ENCODE data around the gene STIM1.

The STIM1 gene

GRCh38 chr11:3879967-3880542, 24.6 kb downstream of the STIM1 start:
- DNase-seq (ENCODE audit: low read depth in 1 of 2, low spot score in 1 of 2), result no peak
- no peak for TF ChIP-seq POLR2AphosphoS5 (IDR thresholded peaks at IDR 0.05; ENCODE audit: low read depth)
- TF ChIP-seq, protein P1, sequence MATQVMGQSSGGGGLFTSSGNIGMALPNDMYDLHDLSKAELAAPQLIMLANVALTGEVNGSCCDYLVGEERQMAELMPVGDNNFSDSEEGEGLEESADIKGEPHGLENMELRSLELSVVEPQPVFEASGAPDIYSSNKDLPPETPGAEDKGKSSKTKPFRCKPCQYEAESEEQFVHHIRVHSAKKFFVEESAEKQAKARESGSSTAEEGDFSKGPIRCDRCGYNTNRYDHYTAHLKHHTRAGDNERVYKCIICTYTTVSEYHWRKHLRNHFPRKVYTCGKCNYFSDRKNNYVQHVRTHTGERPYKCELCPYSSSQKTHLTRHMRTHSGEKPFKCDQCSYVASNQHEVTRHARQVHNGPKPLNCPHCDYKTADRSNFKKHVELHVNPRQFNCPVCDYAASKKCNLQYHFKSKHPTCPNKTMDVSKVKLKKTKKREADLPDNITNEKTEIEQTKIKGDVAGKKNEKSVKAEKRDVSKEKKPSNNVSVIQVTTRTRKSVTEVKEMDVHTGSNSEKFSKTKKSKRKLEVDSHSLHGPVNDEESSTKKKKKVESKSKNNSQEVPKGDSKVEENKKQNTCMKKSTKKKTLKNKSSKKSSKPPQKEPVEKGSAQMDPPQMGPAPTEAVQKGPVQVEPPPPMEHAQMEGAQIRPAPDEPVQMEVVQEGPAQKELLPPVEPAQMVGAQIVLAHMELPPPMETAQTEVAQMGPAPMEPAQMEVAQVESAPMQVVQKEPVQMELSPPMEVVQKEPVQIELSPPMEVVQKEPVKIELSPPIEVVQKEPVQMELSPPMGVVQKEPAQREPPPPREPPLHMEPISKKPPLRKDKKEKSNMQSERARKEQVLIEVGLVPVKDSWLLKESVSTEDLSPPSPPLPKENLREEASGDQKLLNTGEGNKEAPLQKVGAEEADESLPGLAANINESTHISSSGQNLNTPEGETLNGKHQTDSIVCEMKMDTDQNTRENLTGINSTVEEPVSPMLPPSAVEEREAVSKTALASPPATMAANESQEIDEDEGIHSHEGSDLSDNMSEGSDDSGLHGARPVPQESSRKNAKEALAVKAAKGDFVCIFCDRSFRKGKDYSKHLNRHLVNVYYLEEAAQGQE (IDR thresholded peaks at IDR 0.05; ENCODE audit: insufficient replicate concordance, low read depth), result no peak
- Histone ChIP-seq H3K27me3 (ENCODE audit: insufficient read depth, poor library complexity, severe bottlenecking) (no peaks in the 10 kb centered on the region), H3K4me3 (replicated peaks; ENCODE audit: insufficient read depth, low read length) (no peak overlapping the region), H3K27ac (replicated peaks) (no peak overlapping the region)

DNA sequence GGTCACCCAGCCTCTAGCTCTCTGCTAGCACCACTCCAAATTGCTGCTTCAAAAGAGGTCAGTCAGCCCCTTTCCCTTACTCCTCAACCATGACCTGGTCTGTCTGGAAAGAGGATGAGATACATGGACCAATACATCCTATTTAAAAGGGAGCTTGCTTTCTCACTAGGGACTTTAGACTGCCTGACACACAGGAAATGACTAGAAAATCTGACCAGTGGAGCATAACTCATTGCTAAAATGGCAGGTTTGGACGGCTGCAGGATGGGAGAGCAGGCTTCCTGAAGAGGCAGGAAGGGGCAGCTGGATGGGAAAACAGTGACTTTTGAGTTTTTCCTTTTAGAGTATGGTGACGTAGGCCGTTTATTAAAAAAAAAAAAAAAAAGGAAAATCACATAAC, 25.3 kb downstream of the STIM1 start:
- TF ChIP-seq SPI1 (IDR thresholded peaks at IDR 0.05; ENCODE audit: borderline replicate concordance, low read depth), result no peak
- TF ChIP-seq CTCF (IDR thresholded peaks at IDR 0.05; ENCODE audit: insufficient read depth, low read length), result no peak
- TF ChIP-seq POLR2AphosphoS5 (IDR thresholded peaks at IDR 0.05; ENCODE audit: low read depth), result no peak
- TF ChIP-seq, protein P1 (IDR thresholded peaks at IDR 0.05; ENCODE audit: insufficient replicate concordance, low read depth), result no peak
- TF ChIP-seq GABPA (IDR thresholded peaks at IDR 0.05; ENCODE audit: low read depth), result no peak
- no peak for DNase-seq (ENCODE audit: low read depth in 1 of 2, low spot score in 1 of 2)
- H3K27me3 ChIP-seq (ENCODE audit: insufficient read depth, poor library complexity, severe bottlenecking), result no peaks in the 10 kb centered on the region
- H3K4me3 ChIP-seq (replicated peaks; ENCODE audit: insufficient read depth, low read length), result no peak overlapping the region
- H3K27ac ChIP-seq (replicated peaks), result no peak overlapping the region

GRCh38 chr11:3882655-3883054, 27.2 kb downstream of the STIM1 start:
- no peak overlapping the region for H3K4me3 ChIP-seq (replicated peaks; ENCODE audit: insufficient read depth, low read length)
- H3K27ac ChIP-seq (replicated peaks), result no peak overlapping the region
- H3K27me3 ChIP-seq (ENCODE audit: insufficient read depth, poor library complexity, severe bottlenecking), result no peaks in the 10 kb centered on the region
- TF ChIP-seq POLR2AphosphoS5 (IDR thresholded peaks at IDR 0.05; ENCODE audit: low read depth) (no peak), GABPA (IDR thresholded peaks at IDR 0.05; ENCODE audit: low read depth) (no peak), CTCF (IDR thresholded peaks at IDR 0.05; ENCODE audit: insufficient read depth, low read length) (no peak), SPI1 (IDR thresholded peaks at IDR 0.05; ENCODE audit: borderline replicate concordance, low read depth) (no peak)
- TF ChIP-seq, protein P1 (IDR thresholded peaks at IDR 0.05; ENCODE audit: insufficient replicate concordance, low read depth), result no peak
- DNase-seq (ENCODE audit: low read depth in 1 of 2, low spot score in 1 of 2), result no peak

All from HL-60 (cell line).